M059J (cell line): Measurements from ENCODE around the gene FCGR3A. TPM values are rescaled to one million over a fixed set of nuclear protein-coding genes. Genes with fewer than 3 reads are reported as not detected.

Source experiments
- DNase-seq: peaks from one replicate; pipeline ENCODE4 v3.0.0-alpha.2; 2012; ENCODE audit warnings: low read depth
- total RNA-seq: library from RNA; depleted of rRNA; stranded (reverse); fragments of >200 nt; shearing (Covaris generic); gene quantifications from 2 replicates; pipeline ENCODE4 v1.2.3, GENCODE V29; 2014; rRNA removed

The FCGR3A gene
- total RNA-seq, 1 experiment from 2014 or later, result not detected

GRCh38 chr1:161502641-161503393 lies 46.8 kb downstream of the FCGR3A start:
- DNase-seq, result peak; percentile 75

- no peak for DNase-seq
These were observed 47.4 kb downstream of the FCGR3A start for GRCh38 chr1:161502181-161502580.

DNA sequence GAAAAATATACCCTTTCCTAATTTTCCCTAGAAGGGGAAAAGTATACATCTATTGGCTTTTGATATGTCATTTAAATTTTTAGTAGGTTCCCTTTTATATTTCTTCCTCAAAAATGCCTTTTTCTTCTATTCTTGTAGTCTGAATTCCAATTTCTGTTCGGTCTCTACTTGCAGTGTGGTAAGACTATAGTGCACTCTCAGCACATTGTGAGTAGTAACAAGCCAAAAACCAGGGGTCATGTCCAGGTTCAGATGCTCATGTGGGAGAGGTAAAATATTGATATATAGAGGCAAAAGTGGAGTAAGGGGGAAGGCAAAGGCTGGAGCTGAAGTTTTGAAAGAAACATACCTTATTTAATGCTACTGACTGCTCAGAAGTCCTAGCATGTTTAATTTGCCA lies 48.4 kb downstream of the FCGR3A start:
- DNase-seq, result no peak

DNA sequence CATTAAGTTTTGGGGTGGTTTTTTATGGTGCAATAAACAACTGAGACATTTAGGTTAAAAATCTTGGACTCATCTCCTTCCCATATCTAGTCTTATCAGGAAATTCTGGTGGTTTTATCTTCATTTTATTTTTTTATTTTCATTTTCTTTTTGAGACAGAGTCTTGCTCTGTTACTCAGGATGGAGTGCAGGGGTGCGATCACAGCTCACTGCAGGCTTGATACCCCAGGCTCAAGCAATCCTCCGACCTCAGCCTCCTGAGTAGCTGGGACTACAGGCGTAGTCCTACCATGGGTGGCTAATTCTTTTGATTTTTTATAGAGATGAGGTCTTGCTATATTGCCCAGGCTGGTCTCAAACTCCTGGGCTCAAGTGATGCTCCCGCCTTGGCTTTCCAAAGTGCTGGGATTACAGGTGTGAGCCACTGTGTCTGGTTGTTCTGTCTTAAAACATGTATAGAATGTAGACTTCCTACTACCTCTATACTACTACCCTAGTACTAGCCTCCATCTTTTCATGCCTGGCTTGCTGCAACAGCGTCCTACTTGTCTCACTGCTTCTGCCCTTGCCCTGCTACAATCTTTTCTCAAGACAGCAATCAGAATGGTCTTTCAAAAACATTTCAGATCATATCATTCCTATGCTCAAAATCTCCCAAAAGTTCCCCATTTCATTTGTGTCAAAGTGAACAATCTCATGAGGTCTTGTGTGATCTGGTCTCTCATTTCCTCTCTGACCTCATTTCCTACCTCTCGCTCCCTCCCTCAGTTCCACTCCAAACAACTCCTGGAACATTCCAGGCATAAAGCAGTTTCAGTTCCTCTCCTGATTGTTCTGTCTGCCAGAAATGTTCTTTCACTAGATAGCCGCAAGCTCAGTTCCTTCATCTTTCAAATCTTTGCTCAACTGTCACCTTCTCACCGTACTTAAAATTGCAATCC lies 50.2 kb downstream of the FCGR3A start:
- no peak for DNase-seq

DNA sequence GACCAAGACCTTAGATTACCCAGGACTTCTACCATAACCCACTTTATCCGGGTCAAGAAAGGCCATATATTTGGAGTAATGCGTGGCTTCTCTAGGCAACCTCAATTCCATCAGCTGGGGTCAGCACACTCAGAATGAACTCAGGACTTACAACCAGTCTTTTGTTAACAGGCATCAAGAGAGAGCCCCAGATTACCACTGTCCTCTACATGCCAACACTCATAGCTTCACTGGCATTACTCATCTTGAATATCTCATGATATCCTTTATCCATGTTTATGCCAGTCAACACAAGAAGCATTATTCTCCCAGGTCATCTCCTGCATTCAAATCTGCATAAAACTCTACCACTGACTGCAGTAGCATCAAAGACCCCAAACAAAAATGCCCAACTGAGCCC lies 51.0 kb downstream of the FCGR3A start:
- no peak for DNase-seq

GRCh38 chr1:161497961-161498360 lies 51.7 kb downstream of the FCGR3A start:
- DNase-seq, result no peak

- DNase-seq, result no peak
These were observed 54.1 kb downstream of the FCGR3A start for GRCh38 chr1:161495490-161495889.

GRCh38 chr1:161494091-161494735 lies 55.4 kb downstream of the FCGR3A start:
- DNase-seq, result no peak

- no peak for DNase-seq
These were observed 56.8 kb downstream of the FCGR3A start for GRCh38 chr1:161492827-161493226.

Other genes starting within 250 kb of the FCGR3A start
- 0.62 and 0.89 TPM in 2 replicates for gene MPZ, start 239.8 kb downstream of the FCGR3A start, total RNA-seq
- gene SDHC, start 235.4 kb downstream of the FCGR3A start, total RNA-seq, result 19.2 and 44.2 TPM in 2 replicates
- not detected in 2 replicates for gene CFAP126, start 181.9 kb downstream of the FCGR3A start, total RNA-seq
- 6.6 and 7.8 TPM in 2 replicates for gene FCGR2A, start 44.4 kb downstream of the FCGR3A start, total RNA-seq
- 0.15 and 0.44 TPM in 2 replicates for gene HSPA6, start 25.3 kb downstream of the FCGR3A start, total RNA-seq
- 1.0 TPM in 1 of 2 replicates, not detected in the other for gene FCGR3B, start 81.4 kb upstream of the FCGR3A start, total RNA-seq
- gene FCGR2B, start 113.3 kb upstream of the FCGR3A start, total RNA-seq, result not detected in 2 replicates
- gene FCRLA, start 157.4 kb upstream of the FCGR3A start, total RNA-seq, result 1.9 and 2.0 TPM in 2 replicates
- gene FCRLB, start 171.7 kb upstream of the FCGR3A start, total RNA-seq, result 2.7 and 3.2 TPM in 2 replicates
- 39.9 and 44.5 TPM in 2 replicates for gene DUSP12, start 200.0 kb upstream of the FCGR3A start, total RNA-seq
- 37.9 and 38.8 TPM in 2 replicates for gene ATF6, start 216.5 kb upstream of the FCGR3A start, total RNA-seq